ENCODE results near the gene GRAP.

Gene GRAP

GRCh38 chr17:19001907-19002590 lies 44.7 kb downstream of the GRAP start:
- no peak for DNase-seq

- DNase-seq, result no peak
Observed at GRCh38 chr17:19000531-19001325, 46.0 kb downstream of the GRAP start.

- DNase-seq, result no peak
Observed at GRCh38 chr17:18999911-19000310, 46.8 kb downstream of the GRAP start.

- DNase-seq, result no peak
Observed at GRCh38 chr17:18999394-18999793, 47.4 kb downstream of the GRAP start.

GRCh38 chr17:18997650-18998196 lies 49.0 kb downstream of the GRAP start:
- no peak for DNase-seq

GRCh38 chr17:18996458-18996857 lies 50.3 kb downstream of the GRAP start:
- no peak for DNase-seq

- DNase-seq, result no peak
Observed at GRCh38 chr17:18995220-18995619, 51.5 kb downstream of the GRAP start.

- no peak for DNase-seq
Observed at GRCh38 chr17:18994631-18995030, 52.1 kb downstream of the GRAP start.

- no peak for DNase-seq
Observed at GRCh38 chr17:18993905-18994526, 52.7 kb downstream of the GRAP start.

- DNase-seq, result peak in 1 of 2 experiments; percentile 9
Observed at GRCh38 chr17:18992454-18993130, 54.2 kb downstream of the GRAP start.

GRCh38 chr17:18991531-18992315 lies 55.0 kb downstream of the GRAP start:
- DNase-seq, result no peak

- no peak for DNase-seq
Observed at GRCh38 chr17:18990331-18990730, 56.4 kb downstream of the GRAP start.

GRCh38 chr17:18988546-18989173 lies 58.1 kb downstream of the GRAP start:
- DNase-seq, result no peak

GRCh38 chr17:18987862-18988545 lies 58.8 kb downstream of the GRAP start:
- no peak for DNase-seq

GRCh38 chr17:18987230-18987610 lies 59.5 kb downstream of the GRAP start:
- no peak for DNase-seq

GRCh38 chr17:18986541-18987229 lies 60.1 kb downstream of the GRAP start:
- DNase-seq, result no peak

- DNase-seq, result no peak
Observed at GRCh38 chr17:18985475-18985874, 61.3 kb downstream of the GRAP start.

- DNase-seq, result no peak
Observed at GRCh38 chr17:18984273-18985114, 62.3 kb downstream of the GRAP start.

GRCh38 chr17:18981642-18982424 lies 64.9 kb downstream of the GRAP start:
- no peak for DNase-seq
